ENCODE results near the gene FKBP3. TPM values are rescaled to one million over a fixed set of nuclear protein-coding genes. Genes with fewer than 3 reads are reported as not detected.

The FKBP3 gene
- total RNA-seq, 4 donors from 2014 or later = 28.5 to 68.1 (median 31.3) TPM

- Histone ChIP-seq H3K36me3 (peaks cover 0 to 5% (median 0%) of the 10 kb centered on the region in 4 donors), H3K27ac (replicated peaks in 1 of 4) (no peak overlapping the region), H3K9me3 (no peaks in the 10 kb centered on the region), H3K27me3 (no peaks in the 10 kb centered on the region), H3K4me3 (no peak overlapping the region), H3K4me1 (peaks cover 1 to 3% (median 2%) of the 10 kb centered on the region in 4 donors)
- intact Hi-C loops (cut with DNase I) = no loop called here
- 74% methylated on average over 1 of the region's 1 CpG for WGBS
- no peak for DNase-seq (ENCODE audit: extremely low spot score)
- TF ChIP-seq EP300 (IDR thresholded peaks at IDR 0.05) (no peak), POLR2AphosphoS5 (IDR thresholded peaks at IDR 0.05) (no peak), POLR2A (IDR thresholded peaks at IDR 0.05; ENCODE audit: low read depth) (no peak), CTCF (IDR thresholded peaks at IDR 0.05) (no peak)
Measured at GRCh38 chr14:45078323-45078722, 56.0 kb downstream of the FKBP3 start.

GRCh38 chr14:45073231-45073879 is 60.9 kb downstream of the FKBP3 start:
- no peak for TF ChIP-seq CTCF (IDR thresholded peaks at IDR 0.05)
- no peak for TF ChIP-seq EP300 (IDR thresholded peaks at IDR 0.05)
- no peak for TF ChIP-seq POLR2AphosphoS5 (IDR thresholded peaks at IDR 0.05)
- TF ChIP-seq POLR2A (IDR thresholded peaks at IDR 0.05; ENCODE audit: low read depth) = no peak
- intact Hi-C loops (cut with DNase I) = no loop called here
- peaks cover 0 to 31% (median 8%) of the 10 kb centered on the region in 4 donors for H3K36me3 ChIP-seq

GRCh38 chr14:45072126-45072525 is 62.2 kb downstream of the FKBP3 start:
- H3K27ac ChIP-seq (replicated peaks in 1 of 4) = no peak overlapping the region
- no peak for DNase-seq (ENCODE audit: extremely low spot score)
- TF ChIP-seq EP300 (IDR thresholded peaks at IDR 0.05) (no peak), CTCF (IDR thresholded peaks at IDR 0.05) (no peak), POLR2AphosphoS5 (IDR thresholded peaks at IDR 0.05) (no peak), POLR2A (IDR thresholded peaks at IDR 0.05; ENCODE audit: low read depth) (no peak)
- H3K27me3 ChIP-seq = no peaks in the 10 kb centered on the region
- WGBS = 98% methylated on average over 6 of the region's 6 CpGs
- H3K36me3 ChIP-seq = peaks cover 0 to 31% (median 8%) of the 10 kb centered on the region in 4 donors
- intact Hi-C loops (cut with DNase I) = no loop called here
- H3K9me3 ChIP-seq = no peaks in the 10 kb centered on the region
- H3K4me3 ChIP-seq = no peak overlapping the region
- H3K4me1 ChIP-seq = no peaks in the 10 kb centered on the region

More at GRCh38 chr14:45073231-45073879, 60.9 kb downstream of the FKBP3 start:
- H3K9me3 ChIP-seq = no peaks in the 10 kb centered on the region
- no peak for DNase-seq (ENCODE audit: extremely low spot score)
- WGBS = 85% methylated on average over 5 of the region's 5 CpGs
- no peaks in the 10 kb centered on the region for H3K4me1 ChIP-seq
- H3K27me3 ChIP-seq = no peaks in the 10 kb centered on the region
- no peak overlapping the region for H3K4me3 ChIP-seq
- H3K27ac ChIP-seq (replicated peaks in 1 of 4) = no peak overlapping the region

- Histone ChIP-seq H3K27ac (replicated peaks in 1 of 4) (no peak overlapping the region), H3K4me3 (no peak overlapping the region), H3K4me1 (peaks cover 6 to 15% (median 12%) of the 10 kb centered on the region in 4 donors), H3K36me3 (peaks cover 0 to 31% (median 8%) of the 10 kb centered on the region in 4 donors), H3K9me3 (no peaks in the 10 kb centered on the region), H3K27me3 (no peaks in the 10 kb centered on the region)
- WGBS = 94% methylated on average over 1 of the region's 1 CpG
- TF ChIP-seq POLR2AphosphoS5 (IDR thresholded peaks at IDR 0.05) = no peak
- no peak for TF ChIP-seq POLR2A (IDR thresholded peaks at IDR 0.05; ENCODE audit: low read depth)
- no peak for TF ChIP-seq CTCF (IDR thresholded peaks at IDR 0.05)
- no peak for TF ChIP-seq EP300 (IDR thresholded peaks at IDR 0.05)
- intact Hi-C loops (cut with DNase I) = no loop called here
- DNase-seq (ENCODE audit: extremely low spot score) = no peak
Measured at GRCh38 chr14:45070215-45070614, 64.1 kb downstream of the FKBP3 start.
